Measurements from ENCODE around the gene HJURP.

GRCh38 chr2:233838726-233839446, 15.4 kb downstream of the HJURP start:
- TF ChIP-seq CTCF (IDR thresholded peaks at IDR 0.05) (no peak), POLR2A (IDR thresholded peaks at IDR 0.05) (no peak)

Measured in gastroesophageal sphincter (tissue), 3 donors.